Transverse colon (tissue), 4 donors: Measurements from ENCODE around the gene MOGAT3. TPM values are rescaled to one million over a fixed set of nuclear protein-coding genes. Genes with fewer than 3 reads are reported as not detected.

Experiments used
- DNase-seq: peaks from one replicate; pipeline ENCODE4 v3.0.0-alpha.2; 2019
- H3K27ac ChIP-seq, 4 donors: fragments of 200-600 bp; sonication (generic); 2 replicates each; pipeline ENCODE4 v1.5.1; 2016 to 2018; ENCODE audit warnings: inconsistent platforms in 4 of 4
- H3K27me3 ChIP-seq: fragments of 200-600 bp; sonication (generic); 2 replicates; pipeline ENCODE4 v1.5.1; 2017; ENCODE audit warnings: inconsistent platforms
- H3K36me3 ChIP-seq, 4 donors: fragments of 200-600 bp; sonication (generic); 2 replicates each; pipeline ENCODE4 v1.5.1; 2017 to 2019; ENCODE audit warnings: inconsistent platforms in 4 of 4
- H3K4me1 ChIP-seq, 4 donors: fragments of 200-600 bp; sonication (generic); 2 replicates each; pipeline ENCODE4 v1.5.1; 2017 to 2020; ENCODE audit warnings: inconsistent platforms in 4 of 4
- H3K4me3 ChIP-seq, 4 donors: fragments of 200-600 bp; sonication (generic); 1 replicate in 1 of 4; 2 replicates in 3 of 4; pipeline versions ENCODE4 v1.5.1 to v1.6.1; 2017 to 2019; ENCODE audit warnings: inconsistent platforms in 4 of 4
- H3K9me3 ChIP-seq, 2 donors: fragments of 200-600 bp; sonication (generic); 2 replicates each; pipeline ENCODE4 v1.5.1; 2017 to 2019; ENCODE audit warnings: inconsistent platforms in 2 of 2
- EP300 ChIP-seq: sonication (generic); formaldehyde crosslinking; IDR thresholded peaks from one replicate; pipeline ENCODE4 v1.6.1; 2017; ENCODE audit warnings: antibody characterized with exemption, low read depth
- POLR2A ChIP-seq: fragments of 450-650 bp; IDR thresholded peaks from one replicate; pipeline ENCODE4 v1.6.1; 2016; ENCODE audit warnings: antibody characterized with exemption, mild to moderate bottlenecking, moderate library complexity
- POLR2AphosphoS5 ChIP-seq, 3 donors: sonication (generic); formaldehyde crosslinking; IDR thresholded peaks; one replicate each; pipeline ENCODE4 v1.6.1; 2016; ENCODE audit warnings: antibody characterized with exemption in 3 of 3
- WGBS, 2 donors: methylation state at CpG; one replicate each; pipeline ENCODE4 v1.1.5; 2018; ENCODE audit warnings: low coverage in 1 of 2; 5-methylcytosine and 5-hydroxymethylcytosine counted together
- in situ Hi-C, 4 donors: fragments of 200-750 bp; cut with MboI; loops; one replicate each; pipeline versions ENCODE4 v1.15.0 to v1.15.1; 2017; ENCODE audit warnings: low sequenced_read_pairs in 3 of 4, low pct_ligation_motif_present in 1 of 4, low pct_unique_long_range_greater_than_20kb in 1 of 4
- intact Hi-C: fragments of 100-400 bp; cut with DNase I; formaldehyde crosslinking; loops from one replicate; pipeline ENCODE4 v1.15.1; 2023; ENCODE audit warnings: low total_unique reads
- total RNA-seq, 4 donors: library from RNA; depleted of rRNA; stranded (reverse); fragments of >200 nt; gene quantifications; one replicate each; pipeline ENCODE4 v1.1.0, GENCODE V29; 2016
- TF ChIP-seq, protein P1 (sequence below), 5 experiments: fragments of 200-600 bp in 3 of 5; fragments of 450-650 bp in 2 of 5; sonication (generic) in 3 of 5; IDR thresholded peaks; 1 replicate in 2 of 5; 2 replicates in 3 of 5; pipeline ENCODE4 v1.5.1; 2016 to 2017; ENCODE audit warnings: antibody characterized with exemption in 5 of 5, inconsistent platforms in 3 of 5, mild to moderate bottlenecking in 2 of 5, moderate library complexity in 1 of 5

MOGAT3 gene
- total RNA-seq, 4 donors from 2014 or later: 31.7 to 56.9 (median 44.3) TPM

DNA sequence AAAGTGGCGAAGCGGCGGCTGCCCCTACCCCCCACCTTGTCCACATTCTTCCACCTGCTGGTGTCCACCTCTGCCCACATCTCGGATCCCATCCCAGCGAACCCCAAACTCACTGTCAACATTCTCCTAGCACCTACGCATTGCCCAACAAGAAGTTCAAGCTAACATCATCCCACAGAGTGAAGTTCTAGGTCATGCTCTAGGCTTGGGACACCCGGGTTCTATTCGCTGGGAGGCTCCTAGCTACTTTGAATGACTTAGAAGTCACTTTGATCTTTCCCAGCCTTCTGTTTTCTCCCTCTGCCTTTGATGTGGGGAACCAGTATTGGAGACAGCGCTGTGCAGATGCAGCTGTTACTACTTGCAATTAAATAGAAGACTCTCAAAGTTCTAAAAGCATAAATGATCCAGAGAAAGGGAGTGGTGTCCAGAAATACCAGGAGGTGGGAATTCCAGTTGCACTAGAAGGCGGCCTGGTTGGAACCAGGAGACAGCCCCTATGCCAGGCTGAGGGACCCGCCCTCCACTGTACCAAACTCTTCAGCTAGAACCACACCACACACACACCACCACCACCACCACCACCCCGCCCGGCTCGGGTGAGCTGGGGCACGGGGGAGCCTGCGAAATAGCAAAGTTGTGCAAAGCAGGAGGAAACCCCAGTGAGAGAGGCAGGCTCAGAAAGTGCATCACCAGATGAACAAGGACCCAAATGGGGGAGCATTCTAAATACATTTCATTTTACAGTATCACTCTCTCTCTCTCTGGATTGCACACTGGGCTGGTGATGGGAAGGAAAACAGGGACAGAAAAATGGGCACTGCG, 30.0 kb downstream of the MOGAT3 start:
- TF ChIP-seq, protein P1, sequence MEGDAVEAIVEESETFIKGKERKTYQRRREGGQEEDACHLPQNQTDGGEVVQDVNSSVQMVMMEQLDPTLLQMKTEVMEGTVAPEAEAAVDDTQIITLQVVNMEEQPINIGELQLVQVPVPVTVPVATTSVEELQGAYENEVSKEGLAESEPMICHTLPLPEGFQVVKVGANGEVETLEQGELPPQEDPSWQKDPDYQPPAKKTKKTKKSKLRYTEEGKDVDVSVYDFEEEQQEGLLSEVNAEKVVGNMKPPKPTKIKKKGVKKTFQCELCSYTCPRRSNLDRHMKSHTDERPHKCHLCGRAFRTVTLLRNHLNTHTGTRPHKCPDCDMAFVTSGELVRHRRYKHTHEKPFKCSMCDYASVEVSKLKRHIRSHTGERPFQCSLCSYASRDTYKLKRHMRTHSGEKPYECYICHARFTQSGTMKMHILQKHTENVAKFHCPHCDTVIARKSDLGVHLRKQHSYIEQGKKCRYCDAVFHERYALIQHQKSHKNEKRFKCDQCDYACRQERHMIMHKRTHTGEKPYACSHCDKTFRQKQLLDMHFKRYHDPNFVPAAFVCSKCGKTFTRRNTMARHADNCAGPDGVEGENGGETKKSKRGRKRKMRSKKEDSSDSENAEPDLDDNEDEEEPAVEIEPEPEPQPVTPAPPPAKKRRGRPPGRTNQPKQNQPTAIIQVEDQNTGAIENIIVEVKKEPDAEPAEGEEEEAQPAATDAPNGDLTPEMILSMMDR (IDR thresholded peaks at IDR 0.05): no peak
- no peak for TF ChIP-seq POLR2AphosphoS5 (IDR thresholded peaks at IDR 0.05)
- no peak for TF ChIP-seq POLR2A
- TF ChIP-seq EP300: no peak
- Histone ChIP-seq H3K36me3 (no peaks in the 10 kb centered on the region), H3K4me3 (no peak overlapping the region), H3K27me3 (peaks cover 100% of the 10 kb centered on the region), H3K9me3 (no peaks in the 10 kb centered on the region), H3K4me1 (peaks cover 11 to 37% (median 35%) of the 10 kb centered on the region in 4 donors), H3K27ac (no peak overlapping the region)
- DNase-seq: no peak
- in situ Hi-C loops (no loop called here), intact Hi-C loops (no loop called here)
- 5 to 7% methylated on average over 4 to 17 of the region's 17 CpGs for WGBS, 2 donors

DNA sequence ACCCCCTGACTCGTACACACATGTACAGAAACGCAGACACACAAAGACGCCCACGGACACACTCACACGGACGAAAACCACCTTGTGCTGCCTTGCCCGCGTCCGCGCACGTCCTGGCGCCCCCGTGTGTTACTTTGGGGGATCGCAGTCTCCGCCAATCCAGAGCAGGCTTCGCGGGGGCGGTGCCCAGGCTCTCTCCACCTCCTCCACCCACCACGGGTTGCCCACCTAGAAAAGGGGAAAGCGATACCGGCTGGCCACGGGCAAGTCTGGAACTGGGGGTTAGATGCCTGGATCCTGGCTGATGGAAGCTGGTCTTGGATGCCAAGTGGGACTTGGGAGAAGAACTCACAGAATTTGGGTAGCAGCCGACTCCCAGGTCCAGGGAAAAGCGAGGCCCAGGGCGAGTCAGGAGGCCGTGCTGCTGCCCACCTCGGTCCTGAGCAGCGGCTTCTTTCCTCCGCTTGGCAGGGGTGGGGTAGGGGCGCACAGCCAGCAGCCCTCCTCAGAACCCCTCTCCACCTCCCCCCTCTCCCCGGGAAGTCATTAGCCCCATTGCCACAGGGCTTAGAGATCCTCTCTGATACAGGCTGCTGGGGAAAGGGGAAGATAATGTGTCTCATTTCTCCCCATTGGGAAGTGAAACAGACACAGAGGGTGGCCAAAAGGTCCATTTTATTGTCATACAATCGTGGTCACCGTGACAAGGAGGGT, 30.8 kb downstream of the MOGAT3 start:
- DNase-seq: peak; percentile 79
- peaks cover 18 to 44% (median 43%) of the 10 kb centered on the region in 4 donors for H3K4me1 ChIP-seq
- TF ChIP-seq EP300: no peak
- TF ChIP-seq, protein P1 (IDR thresholded peaks at IDR 0.05): peak; percentile 79 to 93 (median 88)
- TF ChIP-seq POLR2AphosphoS5 (IDR thresholded peaks at IDR 0.05): no peak
- no peak overlapping the region for H3K4me3 ChIP-seq
- no peak overlapping the region for H3K27ac ChIP-seq
- H3K36me3 ChIP-seq: no peaks in the 10 kb centered on the region
- in situ Hi-C loops: no loop called here
- intact Hi-C loops: no loop called here
- H3K9me3 ChIP-seq: no peaks in the 10 kb centered on the region
- WGBS, 2 donors: 3% methylated on average over 33 of the region's 33 CpGs; no CpG with 5 or more reads in 1 of the 2 donors
- peaks cover 98% of the 10 kb centered on the region for H3K27me3 ChIP-seq

DNA sequence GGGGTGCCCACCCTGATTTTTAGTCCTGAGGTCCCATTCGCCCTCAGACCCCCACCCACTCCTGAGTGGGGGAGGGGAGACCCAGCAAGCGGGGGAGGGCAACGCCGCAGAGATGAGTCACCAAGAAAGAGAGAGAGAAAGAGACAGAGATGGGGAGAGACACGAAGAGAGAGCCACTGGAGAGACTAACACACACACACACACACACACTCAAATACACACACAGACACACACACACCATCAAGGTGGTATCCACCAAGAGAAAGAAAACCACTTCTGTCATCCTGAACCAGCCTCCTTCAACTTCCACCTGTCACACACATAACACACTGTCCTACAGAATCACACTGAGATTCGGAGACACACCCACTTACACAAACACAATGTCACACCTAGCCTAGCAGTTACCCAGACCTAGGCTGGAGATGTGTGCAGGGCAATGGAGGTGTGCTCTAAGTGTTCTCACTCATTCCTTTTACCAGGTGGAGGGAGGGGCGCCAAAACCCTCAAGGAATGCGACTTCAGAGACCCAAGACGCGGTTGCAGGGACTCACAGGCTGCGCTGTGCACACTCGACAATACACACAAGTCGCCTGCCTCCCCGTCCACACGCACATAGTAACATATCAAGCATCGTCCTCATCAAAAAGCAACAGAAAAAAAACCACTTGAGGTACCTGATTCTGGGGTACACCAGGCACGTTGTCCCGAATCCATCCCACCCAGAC, 31.6 kb downstream of the MOGAT3 start:
- no peaks in the 10 kb centered on the region for H3K36me3 ChIP-seq
- no peak overlapping the region for H3K27ac ChIP-seq
- H3K27me3 ChIP-seq: peaks cover 98% of the 10 kb centered on the region
- no peak overlapping the region for H3K4me3 ChIP-seq
- peaks cover 21 to 51% (median 45%) of the 10 kb centered on the region in 4 donors for H3K4me1 ChIP-seq
- 4 to 5% methylated on average over 5 to 18 of the region's 18 CpGs for WGBS, 2 donors
- no peaks in the 10 kb centered on the region for H3K9me3 ChIP-seq
- in situ Hi-C loops (no loop called here), intact Hi-C loops (no loop called here)
- TF ChIP-seq, protein P1 (IDR thresholded peaks at IDR 0.05): no peak
- no peak for TF ChIP-seq POLR2A
- DNase-seq: no peak
